ENCODE data around the gene B3GNT3. TPM values are rescaled to one million over a fixed set of nuclear protein-coding genes. Genes with fewer than 3 reads are reported as not detected.

Gene B3GNT3
- total RNA-seq, 4 donors from 2014 or later, result 2.9 to 18.3 (median 10.7) TPM

- no peak for DNase-seq (ENCODE audit: low spot score in 2 of 2)
- 82 to 87% methylated on average over 27 of the region's 27 CpGs for WGBS, 2 donors
- intact Hi-C loops (cut with DNase I; ENCODE audit: low total_unique reads), result no loop called here
- H3K4me3 ChIP-seq (ENCODE audit: low read depth, poor library complexity, severe bottlenecking), result no peak overlapping the region
- no peak for TF ChIP-seq POLR2A (IDR thresholded peaks at IDR 0.05)
- TF ChIP-seq, protein P1, sequence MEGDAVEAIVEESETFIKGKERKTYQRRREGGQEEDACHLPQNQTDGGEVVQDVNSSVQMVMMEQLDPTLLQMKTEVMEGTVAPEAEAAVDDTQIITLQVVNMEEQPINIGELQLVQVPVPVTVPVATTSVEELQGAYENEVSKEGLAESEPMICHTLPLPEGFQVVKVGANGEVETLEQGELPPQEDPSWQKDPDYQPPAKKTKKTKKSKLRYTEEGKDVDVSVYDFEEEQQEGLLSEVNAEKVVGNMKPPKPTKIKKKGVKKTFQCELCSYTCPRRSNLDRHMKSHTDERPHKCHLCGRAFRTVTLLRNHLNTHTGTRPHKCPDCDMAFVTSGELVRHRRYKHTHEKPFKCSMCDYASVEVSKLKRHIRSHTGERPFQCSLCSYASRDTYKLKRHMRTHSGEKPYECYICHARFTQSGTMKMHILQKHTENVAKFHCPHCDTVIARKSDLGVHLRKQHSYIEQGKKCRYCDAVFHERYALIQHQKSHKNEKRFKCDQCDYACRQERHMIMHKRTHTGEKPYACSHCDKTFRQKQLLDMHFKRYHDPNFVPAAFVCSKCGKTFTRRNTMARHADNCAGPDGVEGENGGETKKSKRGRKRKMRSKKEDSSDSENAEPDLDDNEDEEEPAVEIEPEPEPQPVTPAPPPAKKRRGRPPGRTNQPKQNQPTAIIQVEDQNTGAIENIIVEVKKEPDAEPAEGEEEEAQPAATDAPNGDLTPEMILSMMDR (IDR thresholded peaks at IDR 0.05), result no peak
Measured at GRCh38 chr19:17834350-17835181, 39.6 kb downstream of the B3GNT3 start.

- TF ChIP-seq, protein P1 (IDR thresholded peaks at IDR 0.05), result no peak
- TF ChIP-seq POLR2A (IDR thresholded peaks at IDR 0.05), result no peak
- H3K4me3 ChIP-seq (ENCODE audit: low read depth, poor library complexity, severe bottlenecking), result no peak overlapping the region
- 63 to 70% methylated on average over 8 of the region's 8 CpGs for WGBS, 2 donors
- no peak for DNase-seq (ENCODE audit: low spot score in 2 of 2)
- intact Hi-C loops (cut with DNase I; ENCODE audit: low total_unique reads), result no loop called here
Measured at GRCh38 chr19:17835182-17836006, 40.5 kb downstream of the B3GNT3 start.

GRCh38 chr19:17836530-17836929 lies 41.6 kb downstream of the B3GNT3 start:
- DNase-seq (ENCODE audit: low spot score in 2 of 2), result no peak
- TF ChIP-seq POLR2A (IDR thresholded peaks at IDR 0.05), result no peak
- TF ChIP-seq, protein P1 (IDR thresholded peaks at IDR 0.05), result no peak
- H3K4me3 ChIP-seq (ENCODE audit: low read depth, poor library complexity, severe bottlenecking), result no peak overlapping the region
- WGBS, 2 donors, result 64 to 76% methylated on average over 4 of the region's 4 CpGs
- intact Hi-C loops (cut with DNase I; ENCODE audit: low total_unique reads), result no loop called here

DNA sequence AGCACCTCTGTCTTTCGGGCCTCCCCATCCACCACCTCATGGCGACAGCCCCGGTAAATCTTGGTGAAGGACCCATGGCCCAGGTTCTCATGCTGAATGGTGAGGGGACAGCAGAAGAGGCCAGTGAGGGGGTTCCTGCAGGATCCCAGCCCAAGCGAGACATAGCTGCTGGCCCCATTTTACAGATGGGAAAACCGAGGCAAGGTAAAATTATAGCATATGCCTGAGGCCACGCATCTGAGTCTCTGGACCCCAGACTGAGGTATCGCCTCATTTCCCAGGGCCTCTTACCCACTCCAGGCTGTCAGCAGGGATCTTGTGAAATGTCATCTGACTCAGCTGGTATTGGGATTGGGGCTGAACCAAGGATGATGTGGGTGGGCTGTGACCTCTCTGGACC lies 43.0 kb downstream of the B3GNT3 start:
- no peak for TF ChIP-seq POLR2A (IDR thresholded peaks at IDR 0.05)
- TF ChIP-seq, protein P1 (IDR thresholded peaks at IDR 0.05), result no peak
- 95% methylated on average over 7 of the region's 7 CpGs for WGBS, 2 donors
- intact Hi-C loops (cut with DNase I; ENCODE audit: low total_unique reads), result no loop called here
- no peak overlapping the region for H3K4me3 ChIP-seq (ENCODE audit: low read depth, poor library complexity, severe bottlenecking)
- DNase-seq (ENCODE audit: low spot score in 2 of 2), result no peak

DNA sequence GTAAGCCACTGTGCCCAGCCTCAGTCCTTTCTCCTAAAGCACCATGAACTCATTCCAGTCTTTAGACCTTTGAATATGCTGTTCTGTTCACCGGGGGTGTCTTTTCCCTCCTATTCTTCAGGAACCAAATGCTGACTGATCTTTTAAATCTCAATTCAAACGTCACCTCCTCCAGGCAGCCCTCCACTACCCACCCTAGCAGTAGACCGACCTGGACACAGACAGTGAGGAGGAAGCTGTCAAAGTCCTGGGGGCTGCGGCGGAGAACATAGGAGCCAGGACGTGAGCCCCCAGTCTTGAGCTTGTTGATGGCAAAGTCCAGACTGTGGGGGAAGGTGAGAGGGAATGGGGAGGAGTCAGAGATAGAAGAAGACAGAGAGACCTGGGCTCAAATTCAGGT lies 45.1 kb downstream of the B3GNT3 start:
- no peak overlapping the region for H3K4me3 ChIP-seq (ENCODE audit: low read depth, poor library complexity, severe bottlenecking)
- WGBS, 2 donors, result 88 to 90% methylated on average over 6 of the region's 6 CpGs
- intact Hi-C loops (cut with DNase I; ENCODE audit: low total_unique reads), result no loop called here
- TF ChIP-seq POLR2A (IDR thresholded peaks at IDR 0.05), result no peak
- TF ChIP-seq, protein P1 (IDR thresholded peaks at IDR 0.05), result no peak
- DNase-seq (ENCODE audit: low spot score in 2 of 2), result no peak
